Measurements from ENCODE around the gene SIMC1.
"Not testable (repeated sequence)": the region's sequence is repeated elsewhere in the genome, so short reads cannot be mapped to it uniquely, and the experiment has no call there.

SIMC1 gene

DNA sequence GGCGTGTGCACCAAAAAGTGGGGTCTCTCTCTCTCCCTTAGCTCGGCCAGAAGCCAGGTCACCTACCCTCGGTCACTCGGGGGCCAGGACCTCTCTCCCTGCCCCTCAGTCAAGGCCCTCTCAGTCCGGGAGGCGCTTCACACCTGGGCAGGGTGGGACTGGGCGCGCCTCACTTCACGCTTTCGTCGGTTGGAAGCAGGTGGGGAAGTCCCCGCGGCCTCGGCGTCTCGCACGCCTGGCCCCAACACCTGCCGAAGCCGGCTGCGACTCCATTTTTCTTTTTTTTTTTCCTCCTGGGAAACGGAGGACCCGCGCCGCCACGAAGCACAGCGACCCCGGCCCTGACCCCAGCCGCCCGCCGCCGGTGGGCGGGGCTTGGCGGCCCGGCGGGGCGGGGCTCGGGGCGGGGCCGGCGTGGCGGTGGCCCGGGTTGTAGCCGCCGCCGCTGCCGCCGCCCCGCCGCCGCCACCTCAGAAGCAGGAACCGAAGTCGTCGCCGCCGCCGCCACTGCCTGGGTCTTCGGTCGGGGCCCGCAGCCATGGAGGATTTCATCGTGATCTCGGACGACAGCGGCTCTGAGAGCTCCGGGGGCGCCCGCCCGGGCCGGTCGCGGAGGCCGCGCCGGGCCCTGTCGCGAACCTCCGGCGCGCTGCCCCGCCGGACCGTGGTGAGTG is at the start of gene SIMC1:
SIMC1 (plus strand) TSS at position 454 of the 674 bp plus-strand sequence; CDS start at position 539, 85 bp downstream.
- peak within 1 kb of the TSS; percentile 49 for H3K4me3 ChIP-seq (ENCODE audit: low read depth, low read length)

GRCh38 chr5:176188506-176189193 is 49.6 kb upstream of the SIMC1 start:
- TF ChIP-seq CTCF (IDR thresholded peaks at IDR 0.05; ENCODE audit: borderline replicate concordance, insufficient read depth, low read depth, low read length): no peak

GRCh38 chr5:176189857-176190256 is 48.4 kb upstream of the SIMC1 start:
- no peak overlapping the region for H3K4me3 ChIP-seq (ENCODE audit: low read depth, low read length)
- no peak for TF ChIP-seq CTCF (IDR thresholded peaks at IDR 0.05; ENCODE audit: borderline replicate concordance, insufficient read depth, low read depth, low read length)

More at GRCh38 chr5:176188506-176189193, 49.6 kb upstream of the SIMC1 start:
- H3K4me3 ChIP-seq (ENCODE audit: low read depth, low read length): no peak overlapping the region

DNA sequence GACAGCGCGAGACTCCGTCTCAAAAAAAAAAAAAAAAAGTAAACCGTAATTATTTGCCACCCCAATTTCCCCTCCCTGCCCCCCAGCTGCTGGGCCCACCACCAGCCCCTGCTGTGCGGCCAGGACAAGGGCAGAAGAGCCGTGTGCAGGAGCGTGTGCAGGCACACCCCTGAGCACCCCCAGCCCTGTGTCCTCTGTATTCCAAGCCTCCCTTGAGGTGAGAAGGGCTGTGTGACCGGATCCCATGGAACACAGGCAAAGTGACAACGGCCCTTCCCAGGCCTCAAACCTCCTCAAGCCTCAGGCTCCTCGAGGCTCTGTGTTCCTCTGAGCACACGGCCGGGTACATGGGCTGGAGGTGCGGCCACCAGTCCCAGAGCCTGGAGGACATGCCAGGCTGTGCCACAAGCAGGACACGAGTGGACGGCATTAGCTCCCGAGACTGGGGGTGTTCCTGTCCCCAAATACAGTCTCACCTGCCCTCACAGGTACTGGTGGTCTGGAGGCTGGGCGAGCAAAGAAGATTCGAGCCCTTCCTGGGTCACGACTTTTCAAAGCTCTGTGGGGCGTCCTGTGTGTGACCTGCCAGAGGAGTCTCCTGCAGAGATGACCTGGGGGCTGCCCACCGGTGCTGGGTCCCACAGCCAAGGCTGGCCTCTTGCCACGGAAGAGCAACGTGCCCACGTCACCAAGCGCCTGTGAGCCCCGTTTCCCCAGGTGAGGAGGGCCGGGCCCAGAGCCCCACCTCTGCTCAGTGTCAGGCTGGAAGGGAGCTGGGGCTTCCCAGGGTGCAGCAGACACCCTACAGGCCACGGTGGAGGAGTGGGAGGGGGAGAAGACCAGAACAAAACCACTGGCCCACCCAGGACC is 47.1 kb upstream of the SIMC1 start:
- no peak for TF ChIP-seq CTCF (IDR thresholded peaks at IDR 0.05; ENCODE audit: borderline replicate concordance, insufficient read depth, low read depth, low read length)
- no peak overlapping the region for H3K4me3 ChIP-seq (ENCODE audit: low read depth, low read length)

- TF ChIP-seq CTCF (IDR thresholded peaks at IDR 0.05; ENCODE audit: borderline replicate concordance, insufficient read depth, low read depth, low read length): no peak
Measured at GRCh38 chr5:176192094-176192721, 46.0 kb upstream of the SIMC1 start.

GRCh38 chr5:176192722-176193117 is 45.5 kb upstream of the SIMC1 start:
- not testable (repeated sequence) for H3K4me3 ChIP-seq (ENCODE audit: low read depth, low read length)

More at GRCh38 chr5:176192094-176192721, 46.0 kb upstream of the SIMC1 start:
- H3K4me3 ChIP-seq (ENCODE audit: low read depth, low read length): no peak overlapping the region

DNA sequence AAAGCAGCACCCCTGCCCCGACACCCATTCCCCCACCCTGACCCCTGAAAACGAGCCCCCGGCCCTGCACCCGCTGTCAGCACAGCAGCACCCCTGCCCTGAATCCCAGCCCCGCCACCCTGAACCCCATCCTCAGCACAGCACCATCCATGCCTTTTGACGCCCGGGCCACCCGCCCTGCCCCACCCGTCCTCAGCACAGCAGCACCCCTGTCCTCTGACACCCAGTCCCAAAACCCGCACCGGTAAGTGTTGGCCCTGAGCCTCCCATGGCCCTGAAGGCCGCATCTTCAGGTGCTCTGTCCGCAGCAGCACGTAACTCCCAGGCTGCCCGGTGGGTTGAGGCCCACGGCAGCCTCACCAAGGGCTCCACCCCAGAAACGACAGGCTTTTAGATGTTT is 44.6 kb upstream of the SIMC1 start:
- H3K4me3 ChIP-seq (ENCODE audit: low read depth, low read length): not testable (repeated sequence)

DNA sequence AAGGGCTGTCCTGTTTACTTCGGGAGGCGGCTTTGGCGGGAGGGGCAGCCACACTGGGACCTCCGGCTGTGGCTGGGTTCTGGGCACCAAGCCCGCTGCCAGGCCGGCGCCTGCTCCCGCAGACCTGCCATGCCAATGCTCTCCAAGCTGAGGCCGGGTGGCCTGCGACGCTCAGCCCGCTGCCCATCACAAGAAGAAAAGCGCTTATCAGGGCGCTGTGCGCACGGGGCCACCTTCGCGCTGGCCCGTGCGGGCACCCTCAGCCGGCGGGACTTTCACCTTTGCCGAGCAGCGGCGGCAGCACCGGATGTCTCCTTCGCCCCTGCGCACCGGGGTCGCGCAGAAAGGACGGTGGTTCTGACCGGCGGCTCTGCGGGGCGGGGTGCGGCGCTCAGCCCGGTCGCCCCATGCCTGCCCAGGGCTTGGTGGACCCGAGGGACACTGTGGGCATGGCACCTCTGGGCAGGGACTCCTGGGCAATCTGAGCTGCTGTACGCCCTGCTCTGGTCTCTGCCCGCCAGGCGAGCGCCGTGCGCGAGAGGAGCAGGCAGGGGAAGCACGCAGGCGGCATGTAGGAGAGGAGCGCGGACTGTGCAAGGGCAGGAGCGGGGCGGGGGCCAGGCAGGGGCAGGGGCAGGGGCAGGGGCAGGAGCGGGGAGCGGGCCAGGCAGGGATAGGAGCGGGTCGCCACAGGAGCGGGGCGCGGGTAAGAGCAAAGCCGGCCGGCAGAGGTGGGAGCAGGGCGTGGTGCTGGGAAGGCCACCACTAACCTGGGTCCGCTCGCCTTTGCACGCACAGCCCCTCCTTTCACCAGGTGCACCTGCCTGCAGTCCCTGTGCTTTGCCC is 43.8 kb upstream of the SIMC1 start:
- H3K4me3 ChIP-seq (ENCODE audit: low read depth, low read length): peak overlapping the region; percentile 21

- not testable (repeated sequence) for H3K4me3 ChIP-seq (ENCODE audit: low read depth, low read length)
Measured at GRCh38 chr5:176195084-176195413, 43.2 kb upstream of the SIMC1 start.

- not testable (repeated sequence) for H3K4me3 ChIP-seq (ENCODE audit: low read depth, low read length)
Measured at GRCh38 chr5:176195487-176196207, 42.6 kb upstream of the SIMC1 start.

GRCh38 chr5:176196781-176197180 is 41.4 kb upstream of the SIMC1 start:
- H3K4me3 ChIP-seq (ENCODE audit: low read depth, low read length): not testable (repeated sequence)

DNA sequence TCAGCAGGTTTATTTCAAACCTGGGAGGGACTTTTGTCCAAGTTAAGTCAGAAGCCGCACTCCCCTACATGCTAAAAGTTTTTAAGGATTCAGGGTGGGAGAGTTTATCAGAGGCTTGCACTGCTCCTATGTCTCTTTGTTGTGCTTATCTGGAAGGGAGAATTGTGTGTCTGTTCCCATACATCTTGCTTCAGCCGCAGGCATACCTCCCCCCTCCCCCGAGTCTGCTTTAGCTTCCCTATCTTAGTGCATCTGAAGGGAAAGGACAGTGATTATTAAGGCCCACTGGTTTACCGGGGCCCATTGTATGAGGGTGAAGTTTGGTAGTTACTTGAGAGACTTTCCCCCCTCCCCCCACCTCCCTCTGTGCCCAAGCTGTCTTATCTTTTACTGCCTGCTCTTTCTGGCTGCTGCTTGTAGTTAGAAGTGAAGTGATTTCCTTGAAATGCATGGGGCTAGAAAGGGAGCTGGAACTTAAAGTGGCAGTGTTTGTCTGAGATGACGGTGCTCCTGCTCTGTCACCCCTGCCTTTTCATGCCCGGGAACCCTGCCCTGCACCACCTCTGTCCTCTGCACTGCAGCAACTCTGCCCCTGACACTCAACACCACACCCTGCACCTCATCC is 40.9 kb upstream of the SIMC1 start:
- not testable (repeated sequence) for H3K4me3 ChIP-seq (ENCODE audit: low read depth, low read length)

Data from GM12875 (cell line).